Measurements from ENCODE around the gene ELMO1.

The ELMO1 gene

DNA sequence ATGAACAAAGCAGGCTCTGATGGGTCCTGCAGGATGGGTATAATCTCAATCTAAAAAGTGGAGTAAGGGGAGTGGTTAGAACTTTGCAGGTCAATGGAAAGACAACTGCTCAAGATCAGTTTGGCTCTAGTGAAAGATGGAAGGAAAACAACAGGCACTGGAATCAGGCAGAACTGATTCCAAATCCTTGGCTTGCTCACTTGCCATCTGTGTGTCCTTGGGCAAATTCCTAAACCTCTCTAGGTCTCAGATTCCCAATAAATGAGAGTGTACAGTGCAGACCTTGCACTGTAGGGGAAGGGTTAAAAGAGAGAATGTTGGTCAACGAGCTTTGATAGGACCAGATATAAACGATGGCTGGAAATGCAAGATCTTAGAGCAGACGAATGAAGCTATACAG is 538.3 kb downstream of the ELMO1 start:
- no peak for DNase-seq (ENCODE audit: low read depth)

DNA sequence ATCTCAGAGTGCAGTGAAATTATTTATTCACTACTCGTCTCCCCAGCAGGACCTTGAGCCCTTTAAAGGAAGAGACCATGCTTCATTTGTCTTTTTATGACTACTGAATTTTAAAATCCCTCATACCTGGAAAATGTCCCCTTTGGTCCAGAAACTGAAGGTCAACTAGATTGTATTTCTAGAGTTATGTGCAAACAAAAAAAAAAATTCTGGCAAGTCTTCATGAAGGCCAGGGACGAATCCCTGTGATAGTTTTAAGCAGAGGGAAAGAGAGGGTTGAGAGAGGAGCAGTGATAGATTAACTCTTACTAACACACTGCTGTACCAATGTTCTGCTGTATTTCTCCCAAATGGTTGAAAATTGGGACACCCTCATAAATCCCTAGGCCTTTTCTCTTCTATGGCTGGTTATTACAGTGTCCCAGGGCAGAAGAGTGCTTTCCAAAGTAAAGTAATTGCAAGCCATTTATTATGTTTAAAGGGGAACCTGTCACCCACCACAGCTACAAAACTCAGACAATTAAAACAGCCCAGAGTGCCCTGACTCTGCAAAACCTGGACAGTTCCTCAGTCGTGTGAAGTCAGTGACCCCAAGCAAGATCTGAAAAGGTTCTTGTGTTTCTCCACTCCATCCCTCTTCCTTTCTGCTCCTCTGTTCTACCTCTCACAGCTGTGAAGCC is 541.6 kb downstream of the ELMO1 start:
- DNase-seq (ENCODE audit: low read depth) = no peak

DNA sequence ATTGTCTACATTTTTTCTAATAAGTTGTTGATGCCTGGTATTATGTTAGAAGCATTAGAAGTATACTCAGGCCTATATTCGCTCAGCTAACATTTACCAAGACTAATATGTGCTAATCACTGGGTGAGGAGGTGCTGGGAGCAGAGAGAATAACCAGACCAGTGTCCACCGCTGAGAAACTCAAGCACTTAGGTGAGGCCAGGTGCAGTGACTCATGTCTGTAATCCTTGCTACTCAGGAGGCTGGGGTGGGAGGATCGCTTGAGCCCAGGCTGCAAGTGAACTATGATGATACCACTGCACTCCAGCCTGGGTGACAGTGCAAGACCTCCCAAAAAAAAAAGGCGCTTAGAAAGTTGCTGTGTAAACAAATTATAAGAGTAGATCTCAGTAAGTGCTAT is 542.2 kb downstream of the ELMO1 start:
- DNase-seq (ENCODE audit: low read depth) = no peak

DNA sequence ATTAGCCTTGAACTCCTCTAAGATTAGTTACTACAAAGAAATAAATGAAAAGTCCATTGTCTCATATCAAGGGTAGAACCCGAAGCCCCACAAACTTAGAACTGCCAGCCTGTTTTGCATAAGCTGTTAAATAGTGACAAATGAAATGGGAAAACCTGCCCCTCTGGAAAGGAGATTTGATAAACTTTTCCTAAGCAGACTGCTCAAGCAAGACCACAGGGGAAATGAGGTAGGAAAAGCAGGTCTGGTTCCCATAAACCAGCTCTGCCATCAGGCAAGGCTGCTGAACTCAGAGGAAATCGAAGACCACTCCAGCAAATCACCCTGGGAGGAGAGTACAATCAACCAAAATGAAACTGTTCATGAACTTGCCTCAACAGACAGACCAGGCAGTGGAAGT is 542.8 kb downstream of the ELMO1 start:
- no peak for DNase-seq (ENCODE audit: low read depth)

DNA sequence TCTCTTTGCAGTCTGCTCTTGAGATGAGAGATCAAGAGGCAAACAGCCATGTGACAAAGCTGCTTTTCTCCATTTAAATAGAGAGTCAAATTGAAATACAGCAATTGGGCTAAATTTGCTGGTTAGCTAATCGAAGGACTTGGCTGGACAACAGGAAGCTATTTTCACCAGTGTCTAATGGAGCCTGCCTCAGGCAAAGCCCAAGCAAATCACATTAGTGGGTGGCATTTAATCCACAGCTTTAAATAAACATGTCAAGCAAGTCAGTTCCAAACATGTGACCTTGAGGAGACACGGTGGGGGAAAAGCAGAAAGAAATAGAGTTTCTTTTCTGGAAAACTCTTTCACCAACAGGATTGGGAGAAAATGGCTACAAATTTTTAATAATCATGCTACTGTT is 543.9 kb downstream of the ELMO1 start:
- DNase-seq (ENCODE audit: low read depth) = no peak

GRCh38 chr7:36904101-36904500 is 544.6 kb downstream of the ELMO1 start:
- DNase-seq (ENCODE audit: low read depth) = no peak

DNA sequence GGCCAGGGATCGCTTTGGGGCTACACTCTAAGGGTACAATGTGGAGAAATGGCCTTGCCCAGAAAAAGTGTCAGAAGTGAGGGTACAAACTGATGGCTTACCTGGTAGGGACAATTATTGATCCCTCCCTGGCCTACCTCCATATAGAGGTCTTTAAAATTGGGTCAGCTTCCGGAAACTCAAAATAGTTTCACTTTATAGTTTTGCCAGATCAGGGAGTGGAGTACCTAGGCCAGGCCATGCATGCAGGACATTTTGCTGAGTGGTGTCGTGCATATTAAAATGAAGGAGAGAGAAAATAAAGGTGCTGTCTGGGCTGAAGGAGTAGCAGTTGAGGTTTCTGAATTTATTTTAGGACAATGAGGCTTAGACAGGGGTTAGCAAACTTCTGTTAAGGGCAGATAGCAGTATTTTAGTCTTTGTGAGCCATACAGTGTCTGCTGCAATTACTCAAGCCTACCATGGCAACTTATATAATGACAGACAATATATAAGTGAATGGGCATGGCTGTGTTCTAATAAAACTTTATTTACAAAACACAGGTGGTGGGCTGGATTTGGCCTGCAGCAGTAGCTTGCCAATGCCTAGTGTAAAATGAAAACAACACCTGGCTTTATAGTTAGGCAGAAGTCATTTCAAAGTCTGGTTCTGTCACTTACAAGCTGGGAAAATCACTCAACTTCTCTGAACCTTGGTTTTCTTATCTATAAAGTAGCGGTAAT is 547.5 kb downstream of the ELMO1 start:
- DNase-seq (ENCODE audit: low read depth) = no peak

DNA sequence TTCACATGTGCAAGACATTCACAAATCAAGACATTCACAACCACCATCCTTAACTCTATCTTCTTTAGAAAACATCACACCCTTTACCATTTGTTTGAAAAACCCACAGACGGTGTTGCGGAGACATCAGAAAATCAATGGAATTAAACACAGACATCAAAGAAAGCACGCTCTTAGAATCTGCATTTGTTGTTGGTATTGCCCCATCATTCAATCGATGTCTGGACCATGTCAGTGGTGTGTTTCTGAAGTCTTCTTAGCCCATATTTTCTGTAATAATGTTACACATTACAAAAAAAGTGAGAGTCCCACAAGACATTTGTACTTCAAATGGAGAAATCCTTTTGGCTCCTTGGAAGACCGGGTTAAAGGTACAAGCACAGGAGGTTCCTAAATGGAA is 550.5 kb downstream of the ELMO1 start:
- DNase-seq (ENCODE audit: low read depth) = no peak

GRCh38 chr7:36896956-36897590 is 551.6 kb downstream of the ELMO1 start:
- DNase-seq (ENCODE audit: low read depth) = no peak

- DNase-seq (ENCODE audit: low read depth) = no peak
These were observed 552.2 kb downstream of the ELMO1 start for GRCh38 chr7:36896418-36896817.

GRCh38 chr7:36895192-36895591 is 553.5 kb downstream of the ELMO1 start:
- no peak for DNase-seq (ENCODE audit: low read depth)

GRCh38 chr7:36894190-36894589 is 554.5 kb downstream of the ELMO1 start:
- no peak for DNase-seq (ENCODE audit: low read depth)

GRCh38 chr7:36889182-36889581 is 559.5 kb downstream of the ELMO1 start:
- DNase-seq (ENCODE audit: low read depth) = no peak

GRCh38 chr7:36887969-36888368 is 560.7 kb downstream of the ELMO1 start:
- no peak for DNase-seq (ENCODE audit: low read depth)

GRCh38 chr7:36887233-36887632 is 561.4 kb downstream of the ELMO1 start:
- no peak for DNase-seq (ENCODE audit: low read depth)

GRCh38 chr7:36884910-36885309 is 563.8 kb downstream of the ELMO1 start:
- DNase-seq (ENCODE audit: low read depth) = no peak

DNA sequence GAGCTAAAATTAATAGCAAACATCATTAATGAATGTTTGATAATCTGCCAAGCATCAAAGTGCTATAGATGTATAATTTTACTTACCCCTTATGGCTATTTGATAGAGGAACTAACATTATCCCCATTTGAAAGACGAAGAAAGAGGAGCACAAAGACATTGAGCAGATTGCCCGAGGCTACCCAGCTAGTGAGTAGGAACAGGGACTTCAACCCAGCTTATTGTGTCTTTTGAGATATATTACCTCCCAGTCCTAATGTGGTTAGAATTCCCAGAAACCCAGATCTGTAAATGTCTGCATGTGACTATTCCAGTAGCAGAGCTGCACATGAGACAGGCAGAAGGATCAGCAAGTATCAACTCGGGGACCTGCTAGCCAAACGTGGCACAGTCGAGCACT is 564.3 kb downstream of the ELMO1 start:
- DNase-seq (ENCODE audit: low read depth) = no peak

DNA sequence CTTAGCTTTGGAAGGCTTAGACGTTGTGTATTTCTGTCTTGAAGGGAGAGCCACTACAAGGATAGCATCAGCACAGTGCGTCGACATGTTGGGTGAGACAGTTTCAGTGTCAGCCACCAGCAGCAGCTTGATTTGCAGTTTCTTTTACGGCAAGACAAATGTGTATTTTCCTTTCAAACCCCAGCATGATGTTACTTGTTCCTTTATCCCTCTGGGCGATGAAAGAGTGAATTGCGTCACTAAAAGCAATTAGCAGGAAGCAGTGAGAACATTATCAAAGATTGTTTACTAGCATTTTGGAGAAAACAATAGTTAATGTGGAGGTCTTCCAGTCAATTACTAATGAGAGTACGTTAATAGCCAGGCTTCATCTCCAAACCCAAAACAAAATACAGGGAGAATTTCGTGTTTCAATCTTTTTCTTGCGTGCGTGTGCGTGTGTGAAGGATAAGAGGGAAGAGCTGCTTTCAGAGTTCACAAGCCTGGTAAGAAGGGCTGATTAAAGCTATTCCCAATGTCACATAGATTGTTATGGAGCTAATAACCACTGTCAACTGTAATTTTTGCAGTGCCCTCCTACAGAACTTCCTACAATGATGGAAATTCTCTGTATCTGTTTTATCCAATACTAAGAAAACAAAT is 567.3 kb downstream of the ELMO1 start:
- no peak for DNase-seq (ENCODE audit: low read depth)

- DNase-seq (ENCODE audit: low read depth) = no peak
These were observed 568.6 kb downstream of the ELMO1 start for GRCh38 chr7:36880108-36880507.

- DNase-seq (ENCODE audit: low read depth) = no peak
These were observed 569.6 kb downstream of the ELMO1 start for GRCh38 chr7:36879021-36879420.

- no peak for DNase-seq (ENCODE audit: low read depth)
These were observed 570.4 kb downstream of the ELMO1 start for GRCh38 chr7:36878288-36878687.

DNA sequence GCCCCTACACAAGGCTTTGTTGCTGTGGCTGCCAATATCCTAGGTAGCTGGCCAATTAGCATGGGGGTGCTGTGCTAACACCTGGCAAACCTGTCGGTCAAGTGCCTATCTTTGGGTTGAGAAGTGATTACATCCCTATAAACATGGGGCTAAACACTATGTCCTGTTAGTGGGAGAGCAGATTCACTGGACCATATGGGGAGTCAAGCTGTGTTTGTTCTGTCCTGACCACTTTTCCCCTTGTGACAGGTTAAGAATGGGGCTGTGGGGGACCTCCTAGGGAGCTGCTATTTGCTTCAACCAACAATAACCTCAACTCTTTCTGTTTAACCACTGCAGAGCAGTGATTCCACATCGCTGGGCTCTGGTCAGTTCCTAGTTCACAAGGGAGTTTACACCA is 572.9 kb downstream of the ELMO1 start:
- DNase-seq (ENCODE audit: low read depth) = no peak

- no peak for DNase-seq (ENCODE audit: low read depth)
These were observed 574.6 kb downstream of the ELMO1 start for GRCh38 chr7:36874041-36874440.
